Tracheal epithelial cell (primary cell): ENCODE results near the gene CCNJL. TPM values are rescaled to one million over a fixed set of nuclear protein-coding genes. Genes with fewer than 3 reads are reported as not detected.

Experiments
- total RNA-seq: library from RNA; depleted of rRNA; stranded (reverse); fragments of >200 nt; gene quantifications from 2 replicates; pipeline ENCODE4 v1.2.1, GENCODE V29; 2014

Gene CCNJL
- 1.5 and 4.8 TPM in 2 replicates for total RNA-seq

GRCh38 chr5:160312134-160312959 lies at the start of gene CCNJL:
CCNJL (minus strand) TSS chr5:160312564; CDS start chr5:160311923, 641 bp downstream.

DNA sequence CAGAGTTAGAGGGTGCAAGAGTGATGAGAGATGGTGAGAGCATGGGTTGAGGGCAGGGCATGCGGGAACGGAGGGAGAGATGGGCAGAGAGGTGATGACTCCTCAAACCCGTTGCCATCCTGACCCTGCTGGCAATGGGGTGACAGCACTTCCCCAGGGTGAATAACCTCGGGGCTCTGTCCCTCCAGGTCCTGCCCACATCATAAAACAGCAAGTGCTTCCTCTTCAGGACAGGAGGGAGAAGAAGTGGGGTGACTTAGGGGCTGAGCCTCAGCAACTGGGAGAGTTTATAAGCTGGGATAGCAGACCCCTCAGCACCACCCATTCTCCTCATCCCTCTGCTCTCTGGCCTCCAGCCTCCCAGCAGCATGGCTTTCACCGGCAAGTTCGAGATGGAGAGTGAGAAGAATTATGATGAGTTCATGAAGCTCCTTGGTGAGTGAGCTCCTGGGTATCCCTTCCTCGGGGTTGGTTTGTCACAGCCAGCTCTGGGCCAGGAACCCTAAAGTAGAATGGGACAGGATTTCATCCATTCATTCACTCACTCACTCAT lies 83.1 kb downstream of the CCNJL start, which contains the start of gene FABP6:
TSS of gene FABP6 (plus strand) at position 317 of the 553 bp plus-strand sequence. CDS start at position 369, 52 bp downstream.

Other genes starting within 250 kb of the CCNJL start
- 16.4 and 21.1 TPM in 2 replicates for gene PWWP2A, start 193.1 kb downstream of the CCNJL start, total RNA-seq
- gene FABP6, start 83.1 kb downstream of the CCNJL start, total RNA-seq = 1.2 TPM in 1 of 2 replicates, not detected in the other
- not detected in 2 replicates for gene C1QTNF2, start 58.1 kb upstream of the CCNJL start, total RNA-seq
- gene FAM200C, start 87.5 kb upstream of the CCNJL start, total RNA-seq = 2.6 and 3.1 TPM in 2 replicates
- gene SLU7, start 106.5 kb upstream of the CCNJL start, total RNA-seq = 36.9 and 69.6 TPM in 2 replicates
- 130 and 184 TPM in 2 replicates for gene PTTG1, start 109.3 kb upstream of the CCNJL start, total RNA-seq